ENCODE data around the gene AQP12A. TPM values are rescaled to one million over a fixed set of nuclear protein-coding genes. Genes with fewer than 3 reads are reported as not detected.
"Not testable (repeated sequence)": the region's sequence is repeated elsewhere in the genome, so short reads cannot be mapped to it uniquely, and the experiment has no call there.

The AQP12A gene
- total RNA-seq, 3 donors from 2014 or later = not detected

- no peak for DNase-seq
- Mint-ChIP-seq H3K4me1 (ENCODE audit: low read depth) (no peaks in the 10 kb centered on the region), H3K27me3 (ENCODE audit: low read depth) (peaks cover 40% of the 10 kb centered on the region), H3K9me3 (no peaks in the 10 kb centered on the region), H3K4me3 (no peak overlapping the region), H3K36me3 (ENCODE audit: insufficient read depth) (no peaks in the 10 kb centered on the region)
- no peak for ATAC-seq
Measured at GRCh38 chr2:240648650-240649275, 42.9 kb upstream of the AQP12A start.

- DNase-seq = no peak
- Mint-ChIP-seq H3K36me3 (ENCODE audit: insufficient read depth) (no peaks in the 10 kb centered on the region), H3K27me3 (ENCODE audit: low read depth) (peaks cover 42% of the 10 kb centered on the region), H3K4me1 (ENCODE audit: low read depth) (no peaks in the 10 kb centered on the region), H3K4me3 (no peak overlapping the region), H3K9me3 (no peaks in the 10 kb centered on the region)
- no peak for ATAC-seq
Measured at GRCh38 chr2:240649331-240649730, 42.3 kb upstream of the AQP12A start.

- ATAC-seq (no peak), DNase-seq (no peak)
- Mint-ChIP-seq H3K4me3 (no peak overlapping the region), H3K4me1 (ENCODE audit: low read depth) (peaks cover 4% of the 10 kb centered on the region), H3K9me3 (no peaks in the 10 kb centered on the region), H3K27me3 (ENCODE audit: low read depth) (peaks cover 48% of the 10 kb centered on the region), H3K36me3 (ENCODE audit: insufficient read depth) (no peaks in the 10 kb centered on the region)
Measured at GRCh38 chr2:240650254-240650965, 41.3 kb upstream of the AQP12A start.

GRCh38 chr2:240651185-240651584, 40.5 kb upstream of the AQP12A start:
- ATAC-seq (no peak), DNase-seq (no peak)
- Mint-ChIP-seq H3K27me3 (ENCODE audit: low read depth) (peaks cover 48% of the 10 kb centered on the region), H3K4me1 (ENCODE audit: low read depth) (peaks cover 6% of the 10 kb centered on the region), H3K4me3 (no peak overlapping the region), H3K9me3 (no peaks in the 10 kb centered on the region), H3K36me3 (ENCODE audit: insufficient read depth) (no peaks in the 10 kb centered on the region)

- H3K27me3 Mint-ChIP-seq (ENCODE audit: low read depth) = peaks cover 28% of the 10 kb centered on the region
- H3K9me3 Mint-ChIP-seq = no peaks in the 10 kb centered on the region
- peaks cover 9% of the 10 kb centered on the region for H3K4me1 Mint-ChIP-seq (ENCODE audit: low read depth)
- no peaks in the 10 kb centered on the region for H3K36me3 Mint-ChIP-seq (ENCODE audit: insufficient read depth)
- ATAC-seq (peak; percentile 38 to 51), DNase-seq (no peak)
- no peak overlapping the region for H3K4me3 Mint-ChIP-seq
Measured at GRCh38 chr2:240655931-240656886, 35.5 kb upstream of the AQP12A start.

GRCh38 chr2:240659883-240660282, 31.8 kb upstream of the AQP12A start:
- not testable (repeated sequence) for ATAC-seq; H3K4me3 Mint-ChIP-seq; DNase-seq; H3K27me3 Mint-ChIP-seq (ENCODE audit: low read depth); H3K9me3 Mint-ChIP-seq; H3K36me3 Mint-ChIP-seq (ENCODE audit: insufficient read depth); H3K4me1 Mint-ChIP-seq (ENCODE audit: low read depth)

GRCh38 chr2:240662681-240663080, 29.0 kb upstream of the AQP12A start:
- H3K4me3 Mint-ChIP-seq = no peak overlapping the region
- ATAC-seq (no peak), DNase-seq (no peak)
- peaks cover 17% of the 10 kb centered on the region for H3K27me3 Mint-ChIP-seq (ENCODE audit: low read depth)
- H3K9me3 Mint-ChIP-seq = peaks cover 14% of the 10 kb centered on the region
- peaks cover 3% of the 10 kb centered on the region for H3K36me3 Mint-ChIP-seq (ENCODE audit: insufficient read depth)
- H3K4me1 Mint-ChIP-seq (ENCODE audit: low read depth) = no peaks in the 10 kb centered on the region

GRCh38 chr2:240663546-240664190, 28.0 kb upstream of the AQP12A start:
- H3K4me1 Mint-ChIP-seq (ENCODE audit: low read depth) = no peaks in the 10 kb centered on the region
- no peak overlapping the region for H3K4me3 Mint-ChIP-seq
- H3K36me3 Mint-ChIP-seq (ENCODE audit: insufficient read depth) = peaks cover 3% of the 10 kb centered on the region

GRCh38 chr2:240664622-240665021, 27.0 kb upstream of the AQP12A start:
- DNase-seq (no peak), ATAC-seq (no peak)
- H3K9me3 Mint-ChIP-seq = peaks cover 14% of the 10 kb centered on the region
- peaks cover 12% of the 10 kb centered on the region for H3K27me3 Mint-ChIP-seq (ENCODE audit: low read depth)
- peaks cover 3% of the 10 kb centered on the region for H3K36me3 Mint-ChIP-seq (ENCODE audit: insufficient read depth)
- no peak overlapping the region for H3K4me3 Mint-ChIP-seq
- no peaks in the 10 kb centered on the region for H3K4me1 Mint-ChIP-seq (ENCODE audit: low read depth)

More at GRCh38 chr2:240663546-240664190, 28.0 kb upstream of the AQP12A start:
- H3K9me3 Mint-ChIP-seq = peaks cover 14% of the 10 kb centered on the region
- DNase-seq (no peak), ATAC-seq (no peak)
- H3K27me3 Mint-ChIP-seq (ENCODE audit: low read depth) = peaks cover 17% of the 10 kb centered on the region

GRCh38 chr2:240670402-240670801, 21.3 kb upstream of the AQP12A start:
- Mint-ChIP-seq H3K4me3 (no peak overlapping the region), H3K36me3 (ENCODE audit: insufficient read depth) (no peaks in the 10 kb centered on the region), H3K9me3 (peaks cover 5% of the 10 kb centered on the region), H3K27me3 (ENCODE audit: low read depth) (peaks cover 29% of the 10 kb centered on the region), H3K4me1 (ENCODE audit: low read depth) (no peaks in the 10 kb centered on the region)
- DNase-seq (no peak), ATAC-seq (no peak)

- no peaks in the 10 kb centered on the region for H3K4me1 Mint-ChIP-seq (ENCODE audit: low read depth)
- peaks cover 27% of the 10 kb centered on the region for H3K27me3 Mint-ChIP-seq (ENCODE audit: low read depth)
- DNase-seq = no peak
- H3K36me3 Mint-ChIP-seq (ENCODE audit: insufficient read depth) = no peaks in the 10 kb centered on the region
- peaks cover 4% of the 10 kb centered on the region for H3K9me3 Mint-ChIP-seq
- no peak overlapping the region for H3K4me3 Mint-ChIP-seq
- ATAC-seq = no peak
Measured at GRCh38 chr2:240670950-240671349, 20.7 kb upstream of the AQP12A start.

- peaks cover 23% of the 10 kb centered on the region for H3K27me3 Mint-ChIP-seq (ENCODE audit: low read depth)
- H3K36me3 Mint-ChIP-seq (ENCODE audit: insufficient read depth) = no peaks in the 10 kb centered on the region
- DNase-seq (no peak), ATAC-seq (no peak)
- H3K9me3 Mint-ChIP-seq = no peaks in the 10 kb centered on the region
- H3K4me1 Mint-ChIP-seq (ENCODE audit: low read depth) = no peaks in the 10 kb centered on the region
- H3K4me3 Mint-ChIP-seq = no peak overlapping the region
Measured at GRCh38 chr2:240672076-240672700, 19.5 kb upstream of the AQP12A start.

GRCh38 chr2:240672701-240673190, 18.9 kb upstream of the AQP12A start:
- Mint-ChIP-seq H3K27me3 (ENCODE audit: low read depth) (peaks cover 20% of the 10 kb centered on the region), H3K9me3 (no peaks in the 10 kb centered on the region), H3K36me3 (ENCODE audit: insufficient read depth) (no peaks in the 10 kb centered on the region), H3K4me3 (no peak overlapping the region), H3K4me1 (ENCODE audit: low read depth) (no peaks in the 10 kb centered on the region)
- no peak for ATAC-seq
- no peak for DNase-seq
